ENCODE data around the gene SPG7. TPM values are rescaled to one million over a fixed set of nuclear protein-coding genes. Genes with fewer than 3 reads are reported as not detected.

SPG7 gene
- total and polyA plus RNA-seq, 11 donors, result 84.0 to 168 (median 95.9) TPM

GRCh38 chr16:89596957-89597649, 88.9 kb downstream of the SPG7 start:
- intact Hi-C loops (cut with DNase I), result no loop called here
- H3K36me3 ChIP-seq, result no peaks in the 10 kb centered on the region
- H3K4me1 ChIP-seq, result peaks cover 0 to 4% (median 0%) of the 10 kb centered on the region in 12 donors
- H3K27me3 ChIP-seq, result no peaks in the 10 kb centered on the region
- TF ChIP-seq CTCF (IDR thresholded peaks at IDR 0.05) (no peak), POLR2A (IDR thresholded peaks at IDR 0.05) (no peak)
- H3K27ac ChIP-seq, result no peak overlapping the region
- ATAC-seq, result no peak
- H3K4me3 ChIP-seq, result no peak overlapping the region
- DNase-seq, result no peak
- WGBS, 4 donors, result 89 to 93% (median 91%) methylated on average over 18 to 19 of the region's 19 CpGs
- H3K9me3 ChIP-seq, result no peaks in the 10 kb centered on the region

- Histone ChIP-seq H3K9me3 (no peaks in the 10 kb centered on the region), H3K27ac (no peak overlapping the region), H3K36me3 (no peaks in the 10 kb centered on the region), H3K27me3 (no peaks in the 10 kb centered on the region), H3K4me3 (no peak overlapping the region), H3K4me1 (peaks cover 0 to 14% (median 3%) of the 10 kb centered on the region in 12 donors)
- intact Hi-C loops (cut with DNase I), result no loop called here
- ATAC-seq, result no peak
- TF ChIP-seq CTCF (IDR thresholded peaks at IDR 0.05), result no peak
- TF ChIP-seq POLR2A (IDR thresholded peaks at IDR 0.05), result no peak
- no peak for DNase-seq
- WGBS, 4 donors, result 58 to 75% (median 68%) methylated on average over 6 to 14 of the region's 14 CpGs
These were observed 90.0 kb downstream of the SPG7 start for GRCh38 chr16:89598199-89598598.

GRCh38 chr16:89599451-89599858, 91.3 kb downstream of the SPG7 start:
- Histone ChIP-seq H3K4me3 (no peak overlapping the region), H3K9me3 (no peaks in the 10 kb centered on the region), H3K36me3 (no peaks in the 10 kb centered on the region), H3K27ac (no peak overlapping the region), H3K4me1 (peaks cover 0 to 14% (median 3%) of the 10 kb centered on the region in 12 donors), H3K27me3 (no peaks in the 10 kb centered on the region)
- no peak for ATAC-seq
- intact Hi-C loops (cut with DNase I), result no loop called here
- WGBS, 4 donors, result 33 to 45% (median 40%) methylated on average over 8 of the region's 8 CpGs
- TF ChIP-seq CTCF (IDR thresholded peaks at IDR 0.05) (no peak), POLR2A (IDR thresholded peaks at IDR 0.05) (no peak)
- DNase-seq, result no peak

- no peak for ATAC-seq
- H3K4me1 ChIP-seq, result peaks cover 0 to 14% (median 3%) of the 10 kb centered on the region in 12 donors
- no peak overlapping the region for H3K4me3 ChIP-seq
- H3K36me3 ChIP-seq, result no peaks in the 10 kb centered on the region
- TF ChIP-seq CTCF (IDR thresholded peaks at IDR 0.05) (no peak), POLR2A (IDR thresholded peaks at IDR 0.05) (no peak)
- H3K9me3 ChIP-seq, result no peaks in the 10 kb centered on the region
- H3K27me3 ChIP-seq, result peaks cover 0 to 4% (median 0%) of the 10 kb centered on the region in 9 donors
- DNase-seq, result no peak
- H3K27ac ChIP-seq, result no peak overlapping the region
- intact Hi-C loops (cut with DNase I), result no loop called here
- 80 to 88% (median 83%) methylated on average over 8 to 10 of the region's 10 CpGs for WGBS, 4 donors
These were observed 91.7 kb downstream of the SPG7 start for GRCh38 chr16:89599902-89600301.

Data from heart left ventricle (tissue), 16 donors.